Measurements from ENCODE around the gene LMAN2.

Gene LMAN2

GRCh38 chr5:177295924-177296323 is 55.5 kb downstream of the LMAN2 start:
- Histone ChIP-seq H4K20me1 (ENCODE audit: insufficient read depth, low read length) (no peaks in the 10 kb centered on the region), H3K9ac (ENCODE audit: low read length) (no peak overlapping the region), H3K9me2 (ENCODE audit: low read depth, low read length) (no peaks in the 10 kb centered on the region), H3K4me3 (ENCODE audit: low read depth, low read length, poor library complexity, severe bottlenecking) (no peak overlapping the region), H2AFZ (ENCODE audit: low read length) (no peak overlapping the region), H3K4me1 (ENCODE audit: insufficient read depth, low read length, severe bottlenecking) (peaks cover 29% of the 10 kb centered on the region), H3K9me3 (ENCODE audit: low read length) (no peaks in the 10 kb centered on the region), H3F3A (ENCODE audit: insufficient read depth, low read length) (no peaks in the 10 kb centered on the region; the same call in 1 of the 2 replicates), H3K27me3 (ENCODE audit: insufficient read depth, low read length) (no peaks in the 10 kb centered on the region), H3K27ac (ENCODE audit: low read depth, low read length, poor library complexity, severe bottlenecking) (no peak overlapping the region), H3K36me3 (ENCODE audit: insufficient read depth, low read length) (peaks cover 72% of the 10 kb centered on the region), H3K79me2 (ENCODE audit: insufficient read depth, low read length) (no peaks in the 10 kb centered on the region), H3K4me2 (ENCODE audit: low read length) (no peak overlapping the region)
- TF ChIP-seq CTCF (IDR thresholded peaks at IDR 0.05; ENCODE audit: low read length) (no peak), EZH2 (IDR thresholded peaks at IDR 0.05; ENCODE audit: borderline replicate concordance, low read length) (no peak)

- H3K27ac ChIP-seq (ENCODE audit: low read depth, low read length, poor library complexity, severe bottlenecking) = no peak overlapping the region
- TF ChIP-seq EZH2 (IDR thresholded peaks at IDR 0.05; ENCODE audit: borderline replicate concordance, low read length) (no peak), CTCF (IDR thresholded peaks at IDR 0.05; ENCODE audit: low read length) (no peak)
- no peak overlapping the region for H2AFZ ChIP-seq (ENCODE audit: low read length)
- no peaks in the 10 kb centered on the region for H3K79me2 ChIP-seq (ENCODE audit: insufficient read depth, low read length)
- H3K36me3 ChIP-seq (ENCODE audit: insufficient read depth, low read length) = peaks cover 81% of the 10 kb centered on the region
- no peaks in the 10 kb centered on the region for H3K9me2 ChIP-seq (ENCODE audit: low read depth, low read length)
- no peaks in the 10 kb centered on the region for H3F3A ChIP-seq (ENCODE audit: insufficient read depth, low read length)
- no peaks in the 10 kb centered on the region for H3K27me3 ChIP-seq (ENCODE audit: insufficient read depth, low read length)
- H3K9me3 ChIP-seq (ENCODE audit: low read length) = no peaks in the 10 kb centered on the region
- no peaks in the 10 kb centered on the region for H4K20me1 ChIP-seq (ENCODE audit: insufficient read depth, low read length)
- peaks cover 22% of the 10 kb centered on the region for H3K4me1 ChIP-seq (ENCODE audit: insufficient read depth, low read length, severe bottlenecking)
- no peak overlapping the region for H3K4me3 ChIP-seq (ENCODE audit: low read depth, low read length, poor library complexity, severe bottlenecking)
- H3K9ac ChIP-seq (ENCODE audit: low read length) = no peak overlapping the region
- no peak overlapping the region for H3K4me2 ChIP-seq (ENCODE audit: low read length)
Observed at GRCh38 chr5:177294632-177295031, 56.8 kb downstream of the LMAN2 start.

GRCh38 chr5:177293819-177294581 is 57.5 kb downstream of the LMAN2 start:
- no peaks in the 10 kb centered on the region for H3K9me3 ChIP-seq (ENCODE audit: low read length)
- no peak overlapping the region for H2AFZ ChIP-seq (ENCODE audit: low read length)
- H3K36me3 ChIP-seq (ENCODE audit: insufficient read depth, low read length) = peaks cover 86% of the 10 kb centered on the region
- TF ChIP-seq CTCF (IDR thresholded peaks at IDR 0.05; ENCODE audit: low read length) = no peak
- TF ChIP-seq EZH2 (IDR thresholded peaks at IDR 0.05; ENCODE audit: borderline replicate concordance, low read length) = no peak
- no peak overlapping the region for H3K9ac ChIP-seq (ENCODE audit: low read length)
- no peaks in the 10 kb centered on the region for H3K27me3 ChIP-seq (ENCODE audit: insufficient read depth, low read length)
- H4K20me1 ChIP-seq (ENCODE audit: insufficient read depth, low read length) = no peaks in the 10 kb centered on the region
- no peak overlapping the region for H3K4me2 ChIP-seq (ENCODE audit: low read length)
- H3F3A ChIP-seq (ENCODE audit: insufficient read depth, low read length) = no peaks in the 10 kb centered on the region
- H3K27ac ChIP-seq (ENCODE audit: low read depth, low read length, poor library complexity, severe bottlenecking) = no peak overlapping the region
- H3K9me2 ChIP-seq (ENCODE audit: low read depth, low read length) = no peaks in the 10 kb centered on the region
- H3K79me2 ChIP-seq (ENCODE audit: insufficient read depth, low read length) = no peaks in the 10 kb centered on the region
- H3K4me3 ChIP-seq (ENCODE audit: low read depth, low read length, poor library complexity, severe bottlenecking) = no peak overlapping the region
- H3K4me1 ChIP-seq (ENCODE audit: insufficient read depth, low read length, severe bottlenecking) = peaks cover 19% of the 10 kb centered on the region
